ENCODE measurements around the gene CAPN3. TPM values are rescaled to one million over a fixed set of nuclear protein-coding genes. Genes with fewer than 3 reads are reported as not detected.

Gene CAPN3
- total and polyA plus RNA-seq, 2 donors (not counting 3 experiments of a cell fraction or from before 2014, with no cell fraction given): 2.2 to 3.7 TPM

DNA sequence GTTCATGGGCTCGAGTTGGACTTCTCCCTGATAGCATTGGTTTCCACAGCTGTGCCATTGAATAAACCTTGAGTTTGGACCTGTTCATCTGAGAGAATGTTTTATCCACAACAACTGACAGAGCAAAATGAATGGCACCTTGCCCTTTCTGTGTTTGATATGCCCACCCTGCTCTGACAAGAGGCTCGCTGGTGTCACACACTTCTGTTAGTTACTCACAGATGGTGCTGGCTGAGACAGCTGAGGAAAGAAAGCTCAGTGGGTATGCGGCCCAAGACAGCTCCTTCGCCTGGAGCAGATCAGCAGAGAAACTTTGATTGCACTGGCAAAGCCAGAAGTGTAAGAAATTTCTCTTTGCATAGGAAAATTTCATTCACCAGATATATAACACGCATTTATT, 2.5 kb upstream of the CAPN3 start:
- Histone ChIP-seq H3K36me3 (ENCODE audit: control insufficient read depth in 2 of 2, extremely low read depth in 1 of 2, insufficient read depth in 2 of 2, low read length in 2 of 2) (no peaks in the 10 kb centered on the region), H3K27ac (ENCODE audit: insufficient read depth, low read depth, low read length) (no peak overlapping the region), H3K9me3 (replicated peaks; ENCODE audit: control insufficient read depth, insufficient read depth, low read length) (no peaks in the 10 kb centered on the region), H2AFZ (ENCODE audit: low read depth, low read length) (no peak overlapping the region), H3K9ac (replicated peaks; ENCODE audit: extremely low read depth, insufficient read depth, low read length) (no peak overlapping the region), H3K27me3 (ENCODE audit: control insufficient read depth in 2 of 2, insufficient read depth in 2 of 2, low read length in 2 of 2) (no peaks in the 10 kb centered on the region), H3K4me1 (ENCODE audit: control insufficient read depth, extremely low read depth, insufficient read depth, low read length) (no peaks in the 10 kb centered on the region), H3K79me2 (ENCODE audit: control insufficient read depth, insufficient read depth, low read length) (no peaks in the 10 kb centered on the region), H3K4me3 (replicated peaks in 1 of 3; ENCODE audit: insufficient read depth in 1 of 3, low read depth in 1 of 3, low read length in 3 of 3) (no peak overlapping the region), H3K4me2 (ENCODE audit: insufficient read depth, low read length) (no peak overlapping the region), H3K9me1 (replicated peaks; ENCODE audit: control insufficient read depth, extremely low read depth, insufficient read depth, low read length) (no peaks in the 10 kb centered on the region), H4K20me1 (replicated peaks; ENCODE audit: control insufficient read depth, extremely low read depth, insufficient read depth, low read length) (no peaks in the 10 kb centered on the region)
- no peak for TF ChIP-seq JUN (IDR thresholded peaks at IDR 0.05; ENCODE audit: borderline replicate concordance, insufficient read depth, insufficient read length, low read depth)
- TF ChIP-seq MYC (IDR thresholded peaks at IDR 0.05; ENCODE audit: low read depth, low read length): no peak
- TF ChIP-seq, protein P1, sequence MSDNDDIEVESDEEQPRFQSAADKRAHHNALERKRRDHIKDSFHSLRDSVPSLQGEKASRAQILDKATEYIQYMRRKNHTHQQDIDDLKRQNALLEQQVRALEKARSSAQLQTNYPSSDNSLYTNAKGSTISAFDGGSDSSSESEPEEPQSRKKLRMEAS (IDR thresholded peaks at IDR 0.05; ENCODE audit: insufficient read depth, insufficient read length): no peak
- TF ChIP-seq POLR2AphosphoS5 (IDR thresholded peaks at IDR 0.05; ENCODE audit: insufficient read depth, low read depth, low read length): no peak
- TF ChIP-seq POLR2A (IDR thresholded peaks at IDR 0.05; ENCODE audit: low read depth, low read length): no peak
- no peak for TF ChIP-seq EZH2 (IDR thresholded peaks at IDR 0.05; ENCODE audit: borderline replicate concordance, low read depth, low read length, severe bottlenecking)
- no peak for TF ChIP-seq GATA2 (IDR thresholded peaks at IDR 0.05; ENCODE audit: insufficient read depth, insufficient read length, low read depth, low read length)
- no peak for TF ChIP-seq FOS (IDR thresholded peaks at IDR 0.05; ENCODE audit: borderline replicate concordance, insufficient read depth, low read length)
- TF ChIP-seq, protein P2, sequence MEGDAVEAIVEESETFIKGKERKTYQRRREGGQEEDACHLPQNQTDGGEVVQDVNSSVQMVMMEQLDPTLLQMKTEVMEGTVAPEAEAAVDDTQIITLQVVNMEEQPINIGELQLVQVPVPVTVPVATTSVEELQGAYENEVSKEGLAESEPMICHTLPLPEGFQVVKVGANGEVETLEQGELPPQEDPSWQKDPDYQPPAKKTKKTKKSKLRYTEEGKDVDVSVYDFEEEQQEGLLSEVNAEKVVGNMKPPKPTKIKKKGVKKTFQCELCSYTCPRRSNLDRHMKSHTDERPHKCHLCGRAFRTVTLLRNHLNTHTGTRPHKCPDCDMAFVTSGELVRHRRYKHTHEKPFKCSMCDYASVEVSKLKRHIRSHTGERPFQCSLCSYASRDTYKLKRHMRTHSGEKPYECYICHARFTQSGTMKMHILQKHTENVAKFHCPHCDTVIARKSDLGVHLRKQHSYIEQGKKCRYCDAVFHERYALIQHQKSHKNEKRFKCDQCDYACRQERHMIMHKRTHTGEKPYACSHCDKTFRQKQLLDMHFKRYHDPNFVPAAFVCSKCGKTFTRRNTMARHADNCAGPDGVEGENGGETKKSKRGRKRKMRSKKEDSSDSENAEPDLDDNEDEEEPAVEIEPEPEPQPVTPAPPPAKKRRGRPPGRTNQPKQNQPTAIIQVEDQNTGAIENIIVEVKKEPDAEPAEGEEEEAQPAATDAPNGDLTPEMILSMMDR (IDR thresholded peaks at IDR 0.05; ENCODE audit: extremely low read depth in 1 of 2, insufficient read depth in 1 of 2, low read depth in 1 of 2, low read length in 2 of 2): no peak
- dilution Hi-C loops (cut with MboI; ENCODE audit: extremely low pct_ligation_motif_present, low sequenced_read_pairs): no loop called here
- DNase-seq (ENCODE audit: low read depth, low spot score) (no peak), FAIRE-seq (no peak)
- BruUV-seq (replicated peaks): no TSS peak
- intact Hi-C loops (cut with micrococcal nuclease): no loop called here
- CTCF ChIA-PET: interaction anchor here (0.6 kb wide), 1 partner anchor 61 kb away, joined by 3 read pairs; no protein-coding TSS in a partner anchor
- POLR2A ChIA-PET: no interaction called here

All from endothelial cell of umbilical vein (primary cell).